Body of pancreas (tissue), 4 donors: Measurements from ENCODE around the gene MACROH2A1. TPM values are rescaled to one million over a fixed set of nuclear protein-coding genes. Genes with fewer than 3 reads are reported as not detected.

Source experiments
- ATAC-seq: fragments of 150-250 bp; one replicate; pipeline ENCODE4 v1.9.1; 2016
- DNase-seq, 4 donors: peaks; one replicate each; pipeline ENCODE4 v3.0.0-alpha.2; 2019
- H3K27ac ChIP-seq, 4 donors: fragments of 200-600 bp; sonication (generic); 1 replicate in 3 of 4; 2 replicates in 1 of 4; pipeline versions ENCODE4 v1.5.1 to v1.6.1; 2016 to 2019; ENCODE audit warnings: mild to moderate bottlenecking in 1 of 4, mixed read lengths in 1 of 4, moderate library complexity in 1 of 4
- H3K27me3 ChIP-seq, 2 donors: fragments of 200-600 bp; sonication (generic); one replicate each; pipeline ENCODE4 v1.6.0; 2016; ENCODE audit warnings: mild to moderate bottlenecking in 1 of 2
- H3K36me3 ChIP-seq, 2 donors: fragments of 200-600 bp; sonication (generic); replicated peaks in 1 of 2; 2 replicates each; pipeline ENCODE4 v1.5.1; 2016; ENCODE audit warnings: low read depth in 2 of 2; ENCODE audit not compliant: insufficient read depth in 1 of 2
- H3K4me1 ChIP-seq: fragments of 200-600 bp; sonication (generic); one replicate; pipeline ENCODE4 v1.6.0; 2016
- H3K4me3 ChIP-seq, 2 donors: fragments of 200-600 bp; sonication (generic); 1 replicate in 1 of 2; 2 replicates in 1 of 2; pipeline ENCODE4 v1.5.1; 2016 to 2019
- H3K9me3 ChIP-seq, 3 donors: fragments of 200-600 bp; sonication (generic); 1 replicate in 2 of 3; 2 replicates in 1 of 3; pipeline ENCODE4 v1.5.1; 2016
- POLR2A ChIP-seq, 3 donors: fragments of 450-650 bp; IDR thresholded peaks; one replicate each; pipeline ENCODE4 v1.6.1; 2016; ENCODE audit warnings: antibody characterized with exemption in 3 of 3, mild to moderate bottlenecking in 2 of 3
- WGBS, 2 donors: methylation state at CpG; one replicate each; pipeline ENCODE4 v1.1.5; 2017; 5-methylcytosine and 5-hydroxymethylcytosine counted together
- intact Hi-C: fragments of 100-400 bp; cut with DNase I; formaldehyde crosslinking; loops from one replicate; pipeline ENCODE4 v1.15.1; 2023
- total RNA-seq, 2 donors: library from RNA; depleted of rRNA; stranded (reverse); fragments of >200 nt; gene quantifications; one replicate each; pipeline ENCODE4 v1.1.0, GENCODE V29; 2016
- TF ChIP-seq, protein P1 (sequence below), 7 experiments: fragments of 450-650 bp in 4 of 7; fragments of 200-600 bp in 3 of 7; sonication (generic) in 3 of 7; IDR thresholded peaks; one replicate each; pipeline ENCODE4 v1.5.1; 2016 to 2019; ENCODE audit warnings: antibody characterized with exemption in 7 of 7

Gene MACROH2A1
- total RNA-seq, 2 donors from 2014 or later, result 78.9 to 142 TPM

DNA sequence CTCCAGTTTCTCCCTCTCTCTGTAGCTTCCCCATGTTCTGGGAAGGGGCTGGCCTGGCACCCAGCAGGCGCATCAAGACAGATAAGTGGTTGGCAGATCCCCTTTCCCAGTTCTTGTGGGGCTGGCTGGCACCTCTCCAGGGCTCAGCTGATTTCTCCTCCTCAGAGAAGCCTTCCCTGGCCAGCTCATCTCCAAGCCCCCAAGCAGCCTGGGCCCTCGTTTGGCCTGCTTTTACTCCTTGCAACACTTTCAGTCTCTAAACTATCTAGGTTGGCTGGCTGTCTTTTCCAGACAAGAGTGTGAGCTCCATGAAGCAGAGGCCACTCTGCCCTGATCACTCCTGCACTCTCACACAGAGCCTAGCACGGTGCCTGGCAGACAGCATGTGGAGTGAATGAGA is 13.5 kb downstream of the MACROH2A1 start:
- H3K4me3 ChIP-seq, result no peak overlapping the region
- H3K36me3 ChIP-seq, result peaks cover 0 to 18% of the 10 kb centered on the region in 2 donors
- no peak for ATAC-seq
- no peaks in the 10 kb centered on the region for H3K9me3 ChIP-seq
- intact Hi-C loops, result no loop called here
- H3K27ac ChIP-seq, result peak overlapping the region in 1 of 4 donors; percentile 52
- DNase-seq, result no peak
- WGBS, 2 donors, result 76 to 100% methylated on average over 2 to 3 of the region's 3 CpGs
- H3K27me3 ChIP-seq, result no peaks in the 10 kb centered on the region
- no peak for TF ChIP-seq POLR2A (IDR thresholded peaks at IDR 0.05)
- TF ChIP-seq, protein P1, sequence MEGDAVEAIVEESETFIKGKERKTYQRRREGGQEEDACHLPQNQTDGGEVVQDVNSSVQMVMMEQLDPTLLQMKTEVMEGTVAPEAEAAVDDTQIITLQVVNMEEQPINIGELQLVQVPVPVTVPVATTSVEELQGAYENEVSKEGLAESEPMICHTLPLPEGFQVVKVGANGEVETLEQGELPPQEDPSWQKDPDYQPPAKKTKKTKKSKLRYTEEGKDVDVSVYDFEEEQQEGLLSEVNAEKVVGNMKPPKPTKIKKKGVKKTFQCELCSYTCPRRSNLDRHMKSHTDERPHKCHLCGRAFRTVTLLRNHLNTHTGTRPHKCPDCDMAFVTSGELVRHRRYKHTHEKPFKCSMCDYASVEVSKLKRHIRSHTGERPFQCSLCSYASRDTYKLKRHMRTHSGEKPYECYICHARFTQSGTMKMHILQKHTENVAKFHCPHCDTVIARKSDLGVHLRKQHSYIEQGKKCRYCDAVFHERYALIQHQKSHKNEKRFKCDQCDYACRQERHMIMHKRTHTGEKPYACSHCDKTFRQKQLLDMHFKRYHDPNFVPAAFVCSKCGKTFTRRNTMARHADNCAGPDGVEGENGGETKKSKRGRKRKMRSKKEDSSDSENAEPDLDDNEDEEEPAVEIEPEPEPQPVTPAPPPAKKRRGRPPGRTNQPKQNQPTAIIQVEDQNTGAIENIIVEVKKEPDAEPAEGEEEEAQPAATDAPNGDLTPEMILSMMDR (IDR thresholded peaks at IDR 0.05), result no peak
- H3K4me1 ChIP-seq, result no peaks in the 10 kb centered on the region

DNA sequence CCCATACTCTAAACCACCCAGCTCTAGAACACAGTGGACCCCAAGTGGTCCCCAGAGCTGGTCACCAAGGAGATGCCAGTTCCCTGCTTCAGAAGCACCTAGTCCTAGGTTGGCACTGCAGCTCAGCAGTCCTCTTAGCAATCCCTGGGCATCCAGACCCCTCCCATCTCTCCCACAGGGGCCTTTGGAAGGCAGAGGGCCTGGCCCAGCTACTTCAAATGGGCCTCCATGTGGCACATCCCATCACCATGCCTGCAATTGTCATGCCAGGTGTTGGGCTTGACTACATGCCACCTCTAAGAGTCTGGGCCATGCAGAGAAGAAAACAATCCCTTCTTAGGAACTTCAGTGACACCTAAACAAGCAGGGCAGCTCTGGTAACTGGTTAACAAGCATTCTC is 14.1 kb downstream of the MACROH2A1 start:
- intact Hi-C loops, result no loop called here
- no peak for ATAC-seq
- Histone ChIP-seq H3K36me3 (peaks cover 0 to 18% of the 10 kb centered on the region in 2 donors), H3K4me3 (no peak overlapping the region), H3K27me3 (no peaks in the 10 kb centered on the region), H3K4me1 (no peaks in the 10 kb centered on the region), H3K27ac (no peak overlapping the region), H3K9me3 (no peaks in the 10 kb centered on the region)
- DNase-seq, result no peak
- TF ChIP-seq, protein P1 (IDR thresholded peaks at IDR 0.05), result no peak
- no peak for TF ChIP-seq POLR2A (IDR thresholded peaks at IDR 0.05)

DNA sequence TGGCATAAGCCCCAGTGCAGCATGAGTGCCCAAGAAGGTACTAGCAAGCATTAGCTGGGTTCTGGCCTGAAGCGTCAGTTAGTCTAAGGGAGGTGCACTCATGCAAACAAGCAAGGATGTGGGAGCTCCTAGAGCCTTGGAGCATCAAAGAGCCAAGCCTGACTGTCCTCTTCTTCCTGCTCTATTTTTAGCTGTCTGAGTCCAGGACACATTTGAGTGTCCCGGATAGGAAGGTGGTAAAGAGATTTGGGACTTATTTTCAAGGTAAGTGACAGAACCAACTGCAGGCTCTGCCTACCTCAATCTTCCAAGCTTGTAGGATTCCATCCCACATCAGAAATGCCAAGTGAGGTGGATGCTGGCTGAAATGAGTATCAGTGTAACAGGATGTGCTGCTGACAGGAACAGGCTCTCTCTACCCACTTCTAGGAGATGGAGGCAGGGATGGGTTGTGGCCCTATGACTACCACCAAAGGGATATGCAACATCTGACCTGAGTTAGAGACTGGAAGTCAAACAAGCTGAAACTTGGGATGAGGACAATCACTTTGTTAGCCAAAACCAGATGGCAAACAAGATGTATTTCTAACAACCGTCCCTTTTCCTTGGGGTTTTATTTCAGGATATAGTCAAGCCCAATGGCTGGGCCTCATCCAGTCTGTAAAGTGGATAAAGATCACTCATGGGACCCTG is 15.1 kb downstream of the MACROH2A1 start:
- intact Hi-C loops, result no loop called here
- H3K27ac ChIP-seq, result no peak overlapping the region
- no peak for TF ChIP-seq POLR2A (IDR thresholded peaks at IDR 0.05)
- TF ChIP-seq, protein P1 (IDR thresholded peaks at IDR 0.05), result no peak
- no peaks in the 10 kb centered on the region for H3K27me3 ChIP-seq
- no peaks in the 10 kb centered on the region for H3K9me3 ChIP-seq
- peaks cover 0 to 18% of the 10 kb centered on the region in 2 donors for H3K36me3 ChIP-seq
- H3K4me1 ChIP-seq, result no peaks in the 10 kb centered on the region
- no peak for DNase-seq
- ATAC-seq, result no peak
- WGBS, 2 donors, result 84 to 87% methylated on average over 3 of the region's 3 CpGs
- no peak overlapping the region for H3K4me3 ChIP-seq

DNA sequence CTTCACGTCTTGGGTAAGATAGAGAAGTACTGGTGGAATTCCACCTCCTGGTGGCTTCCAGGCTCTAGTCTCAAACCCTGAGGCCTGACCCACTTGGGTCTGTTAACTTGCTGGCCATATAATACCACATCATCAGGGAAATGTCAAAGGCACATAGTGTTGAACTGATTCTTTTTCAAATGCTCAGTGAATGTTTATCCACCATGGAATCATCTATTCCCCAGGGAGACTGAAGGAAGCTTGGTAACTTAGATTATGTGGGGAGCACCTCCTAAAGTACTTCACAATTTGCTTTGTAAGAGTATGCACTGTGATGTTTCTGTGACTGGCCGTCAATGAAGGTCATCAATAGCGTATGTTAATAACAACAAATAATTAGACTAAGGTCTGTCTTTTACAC is 16.1 kb downstream of the MACROH2A1 start:
- intact Hi-C loops, result no loop called here
- DNase-seq, result no peak
- H3K27ac ChIP-seq, result no peak overlapping the region
- TF ChIP-seq, protein P1 (IDR thresholded peaks at IDR 0.05), result no peak
- no peak for TF ChIP-seq POLR2A (IDR thresholded peaks at IDR 0.05)
- no peak overlapping the region for H3K4me3 ChIP-seq
- no peaks in the 10 kb centered on the region for H3K9me3 ChIP-seq
- no peaks in the 10 kb centered on the region for H3K27me3 ChIP-seq
- H3K4me1 ChIP-seq, result no peaks in the 10 kb centered on the region
- peaks cover 0 to 14% of the 10 kb centered on the region in 2 donors for H3K36me3 ChIP-seq
- no peak for ATAC-seq
- 59 to 74% methylated on average over 3 of the region's 3 CpGs for WGBS, 2 donors
